Measurements from ENCODE around the gene BMPR1A.
"Not testable (repeated sequence)": the region's sequence is repeated elsewhere in the genome, so short reads cannot be mapped to it uniquely, and the experiment has no call there.

Gene BMPR1A

GRCh38 chr10:86976362-86977056 is 220.1 kb downstream of the BMPR1A start:
- DNase-seq (ENCODE audit: extremely low read depth, low read depth) = no peak
- no peak for TF ChIP-seq CTCF (IDR thresholded peaks at IDR 0.05; ENCODE audit: low read depth, low read length, missing control alignments)
- H3K4me3 ChIP-seq (replicated peaks; ENCODE audit: low read depth, low read length) = no peak overlapping the region

GRCh38 chr10:86978457-86978856 is 222.0 kb downstream of the BMPR1A start:
- H3K4me3 ChIP-seq (replicated peaks; ENCODE audit: low read depth, low read length); DNase-seq (ENCODE audit: extremely low read depth, low read depth): not testable (repeated sequence)

GRCh38 chr10:86979296-86979818 is 222.9 kb downstream of the BMPR1A start:
- H3K4me3 ChIP-seq (replicated peaks; ENCODE audit: low read depth, low read length) = no peak overlapping the region
- no peak for TF ChIP-seq CTCF (IDR thresholded peaks at IDR 0.05; ENCODE audit: low read depth, low read length, missing control alignments)
- DNase-seq (ENCODE audit: extremely low read depth, low read depth) = no peak

- no peak for TF ChIP-seq CTCF (IDR thresholded peaks at IDR 0.05; ENCODE audit: low read depth, low read length, missing control alignments)
- H3K4me3 ChIP-seq (replicated peaks; ENCODE audit: low read depth, low read length) = no peak overlapping the region
- DNase-seq (ENCODE audit: extremely low read depth, low read depth) = no peak
These were observed 223.6 kb downstream of the BMPR1A start for GRCh38 chr10:86979977-86980448.

GRCh38 chr10:86981020-86981419 is 224.6 kb downstream of the BMPR1A start:
- H3K4me3 ChIP-seq (replicated peaks; ENCODE audit: low read depth, low read length); DNase-seq (ENCODE audit: extremely low read depth, low read depth): not testable (repeated sequence)

- DNase-seq (ENCODE audit: extremely low read depth, low read depth) = no peak
- no peak for TF ChIP-seq CTCF (IDR thresholded peaks at IDR 0.05; ENCODE audit: low read depth, low read length, missing control alignments)
- no peak overlapping the region for H3K4me3 ChIP-seq (replicated peaks; ENCODE audit: low read depth, low read length)
These were observed 225.3 kb downstream of the BMPR1A start for GRCh38 chr10:86981716-86982115.
